ENCODE results near the gene AURKAIP1.
"Not testable (repeated sequence)": the region's sequence is repeated elsewhere in the genome, so short reads cannot be mapped to it uniquely, and the experiment has no call there.

The AURKAIP1 gene

DNA sequence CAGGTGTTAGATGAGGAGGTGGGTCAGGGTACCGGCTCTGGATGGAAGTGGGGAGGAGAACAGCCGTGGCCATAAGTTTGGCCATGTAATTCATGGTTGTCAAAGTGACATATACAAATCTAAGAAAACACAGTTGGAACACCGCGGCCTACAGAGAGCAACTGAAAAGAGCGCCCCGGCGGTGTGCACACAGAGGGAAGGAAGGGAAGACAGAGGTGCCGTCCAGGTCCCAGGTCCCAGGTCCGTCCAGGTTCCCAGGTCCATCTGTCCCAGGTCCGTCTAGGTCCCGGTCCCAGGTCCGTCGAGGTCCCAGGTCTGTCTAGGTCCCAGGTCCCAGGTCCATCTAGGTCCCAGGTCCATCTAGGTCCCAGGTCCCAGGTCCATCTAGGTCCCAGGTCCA, 36.6 kb upstream of the AURKAIP1 start:
- no peak for DNase-seq (ENCODE audit: low spot score)
- in situ Hi-C loops (cut with MboI; ENCODE audit: low sequenced_read_pairs, unreplicated experiment): no loop called here
- TF ChIP-seq, protein P1, sequence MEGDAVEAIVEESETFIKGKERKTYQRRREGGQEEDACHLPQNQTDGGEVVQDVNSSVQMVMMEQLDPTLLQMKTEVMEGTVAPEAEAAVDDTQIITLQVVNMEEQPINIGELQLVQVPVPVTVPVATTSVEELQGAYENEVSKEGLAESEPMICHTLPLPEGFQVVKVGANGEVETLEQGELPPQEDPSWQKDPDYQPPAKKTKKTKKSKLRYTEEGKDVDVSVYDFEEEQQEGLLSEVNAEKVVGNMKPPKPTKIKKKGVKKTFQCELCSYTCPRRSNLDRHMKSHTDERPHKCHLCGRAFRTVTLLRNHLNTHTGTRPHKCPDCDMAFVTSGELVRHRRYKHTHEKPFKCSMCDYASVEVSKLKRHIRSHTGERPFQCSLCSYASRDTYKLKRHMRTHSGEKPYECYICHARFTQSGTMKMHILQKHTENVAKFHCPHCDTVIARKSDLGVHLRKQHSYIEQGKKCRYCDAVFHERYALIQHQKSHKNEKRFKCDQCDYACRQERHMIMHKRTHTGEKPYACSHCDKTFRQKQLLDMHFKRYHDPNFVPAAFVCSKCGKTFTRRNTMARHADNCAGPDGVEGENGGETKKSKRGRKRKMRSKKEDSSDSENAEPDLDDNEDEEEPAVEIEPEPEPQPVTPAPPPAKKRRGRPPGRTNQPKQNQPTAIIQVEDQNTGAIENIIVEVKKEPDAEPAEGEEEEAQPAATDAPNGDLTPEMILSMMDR (IDR thresholded peaks at IDR 0.05; ENCODE audit: borderline replicate concordance, control extremely low read depth, extremely low read depth, insufficient read depth, missing control alignments): no peak

DNA sequence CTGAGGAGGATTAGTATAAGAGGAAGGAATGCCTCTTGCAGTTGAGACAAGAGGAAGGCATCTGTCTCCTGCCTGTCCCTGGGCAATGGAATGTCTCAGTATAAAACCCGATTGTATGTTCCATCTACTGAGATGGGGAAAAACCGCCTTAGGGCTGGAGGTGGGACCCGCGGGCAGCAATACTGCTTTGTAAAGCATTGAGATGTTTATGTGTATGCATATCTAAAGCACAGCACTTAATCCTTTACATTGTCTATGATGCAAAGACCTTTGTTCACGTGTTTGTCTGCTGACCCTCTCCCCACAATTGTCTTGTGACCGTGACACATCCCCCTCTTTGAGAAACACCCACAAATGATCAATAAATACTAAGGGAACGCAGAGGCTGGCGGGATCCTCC, 35.2 kb upstream of the AURKAIP1 start:
- in situ Hi-C loops (cut with MboI; ENCODE audit: low sequenced_read_pairs, unreplicated experiment); DNase-seq (ENCODE audit: low spot score): not testable (repeated sequence)

DNA sequence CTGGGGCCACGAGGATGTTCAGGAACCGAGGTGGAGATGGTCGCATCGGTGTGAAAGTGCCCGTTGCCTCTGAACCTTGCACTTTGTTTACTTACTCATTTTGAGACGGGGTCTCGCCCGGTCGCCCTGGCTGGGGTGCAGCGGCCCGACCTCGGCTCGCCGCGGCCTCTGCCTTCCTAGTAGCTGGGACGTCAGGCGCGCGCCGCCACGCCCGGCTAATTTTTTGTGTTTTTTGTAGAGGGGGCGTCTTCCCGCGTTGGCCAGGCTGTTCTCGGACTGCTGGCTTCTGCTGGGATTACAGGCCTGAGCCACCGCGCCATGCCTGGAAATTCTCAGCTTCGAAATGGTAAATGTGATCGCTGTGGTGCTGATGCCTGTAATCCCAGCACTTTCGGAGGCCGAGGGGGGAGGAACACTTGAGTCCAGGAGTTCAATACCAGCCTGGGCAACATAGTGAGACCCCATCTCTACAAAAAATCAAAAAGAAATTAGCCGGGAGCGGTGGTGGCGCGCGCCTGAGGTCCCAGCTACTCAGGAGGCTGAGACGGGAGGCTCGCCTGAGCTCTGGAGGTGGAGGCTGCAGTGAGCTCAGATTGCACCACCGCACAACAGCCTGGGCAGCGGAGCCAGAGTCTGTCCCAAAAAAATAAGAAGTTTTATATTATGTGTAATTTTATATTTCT, 32.8 kb upstream of the AURKAIP1 start:
- in situ Hi-C loops (cut with MboI; ENCODE audit: low sequenced_read_pairs, unreplicated experiment): no loop called here
- TF ChIP-seq, protein P1 (IDR thresholded peaks at IDR 0.05; ENCODE audit: borderline replicate concordance, control extremely low read depth, extremely low read depth, insufficient read depth, missing control alignments): no peak
- peak; percentile 53 for DNase-seq (ENCODE audit: low spot score)

DNA sequence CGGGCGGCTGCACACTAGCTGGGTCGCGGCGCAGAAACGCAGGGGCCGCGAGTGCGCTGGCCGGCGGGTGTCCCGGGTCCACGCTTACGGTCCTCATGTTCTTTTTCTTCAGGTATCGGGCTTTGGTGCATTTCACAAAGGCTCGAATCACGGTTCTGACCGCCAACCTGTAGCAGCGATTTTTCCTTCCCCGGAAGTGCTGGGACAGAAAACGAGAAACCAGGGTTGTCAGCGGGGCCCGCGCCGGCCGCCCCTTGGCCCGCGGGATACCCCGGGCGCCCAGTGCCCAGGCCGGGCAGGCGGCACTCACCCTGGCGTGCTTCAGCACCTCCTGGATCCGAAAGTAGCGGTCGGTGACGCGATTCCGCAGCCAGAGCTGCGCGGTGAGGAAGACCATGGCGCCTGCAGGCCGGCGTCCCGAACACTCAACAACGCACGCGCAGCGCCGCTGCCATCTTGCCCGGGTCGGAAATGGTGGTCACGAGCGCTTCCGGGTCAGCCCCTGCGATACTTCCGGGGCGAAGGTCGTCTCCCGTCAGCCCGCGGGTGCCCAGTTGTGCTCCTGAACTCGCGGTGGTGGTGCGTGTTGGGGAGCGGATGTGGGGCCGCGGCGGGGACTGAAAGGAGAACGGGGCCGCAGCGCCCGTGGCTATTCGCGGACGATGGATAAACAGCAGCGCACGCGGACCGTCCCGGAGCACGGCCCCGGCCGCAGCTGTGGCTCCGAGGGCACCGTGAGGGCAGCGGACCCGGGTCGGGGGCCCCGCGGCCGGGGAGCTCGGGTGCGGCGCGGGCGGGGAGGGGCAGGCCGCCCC, 32.0 kb upstream of the AURKAIP1 start, which contains the start of gene MRPL20:
Gene MRPL20, minus strand, starts transcription at position 473 of the 815 bp plus-strand sequence. Its CDS starts 76 bp downstream, at position 397.
- in situ Hi-C loops (cut with MboI; ENCODE audit: low sequenced_read_pairs, unreplicated experiment): no loop called here
- TF ChIP-seq, protein P1 (IDR thresholded peaks at IDR 0.05; ENCODE audit: borderline replicate concordance, control extremely low read depth, extremely low read depth, insufficient read depth, missing control alignments): no peak
- peak; percentile 98 for DNase-seq (ENCODE audit: low spot score)

DNA sequence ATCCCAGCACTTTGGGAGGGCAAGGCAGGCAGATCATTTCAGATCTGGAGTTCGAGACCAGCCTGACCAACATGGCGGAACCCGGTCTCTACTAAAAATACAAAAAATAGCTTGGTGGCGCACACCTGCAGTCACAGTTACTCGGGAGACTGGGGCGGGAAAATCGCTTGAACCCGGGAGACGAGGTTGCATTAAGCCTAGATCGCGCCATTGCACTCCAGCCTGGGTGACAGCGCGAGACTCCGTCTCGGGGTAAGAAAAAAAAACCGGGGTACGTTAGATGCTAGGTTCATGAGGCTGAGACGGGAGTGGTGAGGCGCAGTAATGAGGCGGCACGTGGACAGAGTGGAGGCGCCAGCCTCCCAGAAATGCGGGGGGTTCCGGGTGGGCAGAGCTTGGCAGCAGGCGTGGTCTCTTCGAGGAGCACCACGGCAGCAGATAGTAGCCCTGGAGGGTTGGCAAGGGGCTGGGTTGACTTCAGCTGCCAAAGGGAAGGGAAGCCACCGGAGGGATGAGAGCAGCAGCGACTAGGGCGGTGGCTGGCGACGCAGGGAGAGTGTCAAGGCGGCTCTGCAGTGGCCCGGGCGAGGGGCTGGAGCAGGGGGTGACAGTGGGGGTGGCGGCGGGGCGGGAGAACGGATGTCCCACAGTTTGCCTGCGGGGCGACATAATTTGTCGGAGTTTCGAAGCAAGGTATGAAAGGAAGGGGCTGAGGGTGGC, 31.3 kb upstream of the AURKAIP1 start:
- no peak for DNase-seq (ENCODE audit: low spot score)
- in situ Hi-C loops (cut with MboI; ENCODE audit: low sequenced_read_pairs, unreplicated experiment): no loop called here
- TF ChIP-seq, protein P1 (IDR thresholded peaks at IDR 0.05; ENCODE audit: borderline replicate concordance, control extremely low read depth, extremely low read depth, insufficient read depth, missing control alignments): no peak

DNA sequence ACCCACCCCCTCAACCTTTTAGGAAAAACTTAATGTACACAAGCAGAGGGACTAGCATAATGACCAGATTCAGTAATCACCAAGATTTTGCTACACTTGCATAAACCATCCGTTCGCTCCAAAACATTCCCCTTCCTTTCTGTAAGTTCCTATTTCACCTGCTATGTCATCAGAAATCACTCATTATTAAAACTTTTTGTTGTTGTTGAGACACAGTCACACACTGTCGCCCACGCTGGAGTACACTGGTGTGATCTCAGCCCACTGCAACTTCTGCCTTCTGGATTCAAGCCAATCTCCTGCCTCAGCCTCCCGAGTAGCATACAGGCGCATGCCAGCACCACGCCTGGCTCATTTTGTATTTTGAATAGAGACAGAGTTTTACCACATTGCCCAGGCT, 28.6 kb upstream of the AURKAIP1 start:
- in situ Hi-C loops (cut with MboI; ENCODE audit: low sequenced_read_pairs, unreplicated experiment): no loop called here
- DNase-seq (ENCODE audit: low spot score): no peak
- TF ChIP-seq, protein P1 (IDR thresholded peaks at IDR 0.05; ENCODE audit: borderline replicate concordance, control extremely low read depth, extremely low read depth, insufficient read depth, missing control alignments): no peak

DNA sequence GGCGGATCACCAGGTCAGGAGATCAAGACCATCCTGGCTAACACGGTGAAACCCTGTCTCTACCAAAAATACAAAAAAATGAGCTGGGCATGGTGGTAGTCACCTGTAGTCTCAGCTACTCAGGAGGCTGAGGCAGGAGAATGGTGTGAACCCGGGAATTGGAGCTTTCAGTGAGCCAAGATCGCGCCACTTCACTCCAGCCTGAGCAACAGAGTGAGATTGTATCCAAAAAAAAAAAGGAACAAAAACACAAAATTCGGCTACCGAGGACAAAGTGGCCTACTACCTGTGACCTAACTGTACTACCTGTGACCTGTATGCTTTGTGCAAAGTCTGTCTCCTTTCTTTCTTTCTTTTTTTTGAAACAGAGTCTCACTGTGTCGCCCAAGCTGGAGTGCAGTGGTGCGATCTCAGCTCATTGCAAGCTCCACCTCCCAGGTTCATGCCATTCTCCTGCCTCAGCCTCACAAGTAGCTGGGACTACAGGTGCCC, 27.9 kb upstream of the AURKAIP1 start:
- in situ Hi-C loops (cut with MboI; ENCODE audit: low sequenced_read_pairs, unreplicated experiment); DNase-seq (ENCODE audit: low spot score): not testable (repeated sequence)
